SK-N-SH treated with all-trans-retinoic acid at 6 μM for 48 hours (cell line): ENCODE results near the gene SIK3.

Source experiments
- ATAC-seq: fragments of 200-7000 bp; cut with Tn5 transposase; 3 replicates; pipeline ENCODE4 v1.9.1; 2020; ENCODE audit warnings: mild to moderate bottlenecking, moderate library complexity
- ARNTL ChIP-seq: fragments of 450-650 bp; formaldehyde crosslinking; IDR thresholded peaks from 2 replicates; pipeline ENCODE4 v1.5.0; 2020; ENCODE audit warnings: low read depth, mild to moderate bottlenecking, moderate library complexity, borderline replicate concordance
- CREB5 ChIP-seq: fragments of 250-450 bp; sonication (Bioruptor Pico); IDR thresholded peaks from 2 replicates; pipeline ENCODE4 v1.5.1; 2020; ENCODE audit warnings: low read depth, mild to moderate bottlenecking, moderate library complexity
- CSDC2 ChIP-seq: fragments of 250-450 bp; sonication (Bioruptor Pico); IDR thresholded peaks from 2 replicates; pipeline ENCODE4 v1.5.0; 2020; ENCODE audit warnings: mild to moderate bottlenecking, moderate library complexity
- OSR1 ChIP-seq: fragments of 250-450 bp; sonication (Bioruptor Pico); IDR thresholded peaks from 2 replicates; pipeline ENCODE4 v1.8.0; 2022; ENCODE audit warnings: moderate library complexity, mild to moderate bottlenecking, inconsistent platforms
- POU6F1 ChIP-seq: fragments of 250-450 bp; sonication (Bioruptor Pico); IDR thresholded peaks from 2 replicates; pipeline ENCODE4 v1.8.0; 2021; ENCODE audit warnings: low read depth, mild to moderate bottlenecking, moderate library complexity, borderline replicate concordance
- PPARA ChIP-seq: fragments of 250-450 bp; sonication (Bioruptor Pico); IDR thresholded peaks from 2 replicates; pipeline ENCODE4 v1.5.0; 2020; ENCODE audit warnings: mild to moderate bottlenecking, borderline replicate concordance
- SNAI2 ChIP-seq: fragments of 250-450 bp; sonication (Bioruptor Pico); IDR thresholded peaks from 2 replicates; pipeline ENCODE4 v1.5.0; 2020; ENCODE audit warnings: mild to moderate bottlenecking, moderate library complexity
- TCF4 ChIP-seq: fragments of 250-450 bp; sonication (Bioruptor Pico); IDR thresholded peaks from 2 replicates; pipeline ENCODE4 v1.8.0; 2021; ENCODE audit warnings: mild to moderate bottlenecking, moderate library complexity, borderline replicate concordance
- TOX ChIP-seq: fragments of 250-450 bp; sonication (Bioruptor Pico); IDR thresholded peaks from 2 replicates; pipeline ENCODE4 v1.8.0; 2021; ENCODE audit warnings: mild to moderate bottlenecking, moderate library complexity, borderline replicate concordance
- TSHZ2 ChIP-seq: fragments of 250-450 bp; sonication (Bioruptor Pico); IDR thresholded peaks from 2 replicates; pipeline ENCODE4 v1.5.0; 2020; ENCODE audit warnings: mild to moderate bottlenecking, moderate library complexity
- ZC3H10 ChIP-seq: fragments of 250-450 bp; sonication (Bioruptor Pico); IDR thresholded peaks from 2 replicates; pipeline ENCODE4 v1.5.1; 2021; ENCODE audit warnings: mild to moderate bottlenecking, moderate library complexity
- ZFP3 ChIP-seq: fragments of 250-450 bp; sonication (Bioruptor Pico); IDR thresholded peaks from 2 replicates; pipeline ENCODE4 v1.5.0; 2020; ENCODE audit warnings: mild to moderate bottlenecking, moderate library complexity
- ZFP30 ChIP-seq: fragments of 450-650 bp; formaldehyde crosslinking; IDR thresholded peaks from 2 replicates; pipeline ENCODE4 v1.5.0; 2022; ENCODE audit warnings: mild to moderate bottlenecking, moderate library complexity
- ZNF565 ChIP-seq: fragments of 450-650 bp; formaldehyde crosslinking; conservative IDR thresholded peaks from 2 replicates; pipeline ENCODE4 v1.5.0; 2020; ENCODE audit warnings: low read depth, mild to moderate bottlenecking, moderate library complexity

Gene SIK3

GRCh38 chr11:116828632-116829524 is 269.4 kb downstream of the SIK3 start:
- peak; percentile 15; the same call in 2 of the 3 replicates for ATAC-seq
- TF ChIP-seq TOX: no peak

GRCh38 chr11:116827461-116827860 is 270.8 kb downstream of the SIK3 start:
- no peak for ATAC-seq
- TF ChIP-seq ZC3H10 (CRISPR knock-in tag): no peak
- TF ChIP-seq TCF4 (CRISPR knock-in tag): no peak
- TF ChIP-seq TSHZ2 (CRISPR knock-in tag): no peak
- no peak for TF ChIP-seq ZNF565 (CRISPR knock-in tag)
- no peak for TF ChIP-seq TOX
- no peak for TF ChIP-seq POU6F1 (CRISPR knock-in tag)
- TF ChIP-seq SNAI2 (CRISPR knock-in tag): no peak
- TF ChIP-seq ZFP3 (CRISPR knock-in tag): no peak
- TF ChIP-seq ZFP30 (CRISPR knock-in tag): no peak
- TF ChIP-seq PPARA (CRISPR knock-in tag): no peak
- TF ChIP-seq CSDC2 (CRISPR knock-in tag): no peak
- TF ChIP-seq ARNTL (CRISPR knock-in tag): no peak
- no peak for TF ChIP-seq OSR1 (CRISPR knock-in tag)

GRCh38 chr11:116826751-116827431 is 271.3 kb downstream of the SIK3 start:
- TF ChIP-seq POU6F1 (CRISPR knock-in tag): no peak
- TF ChIP-seq TSHZ2 (CRISPR knock-in tag): no peak
- no peak for ATAC-seq

GRCh38 chr11:116825854-116826750 is 272.1 kb downstream of the SIK3 start:
- ATAC-seq: no peak
- no peak for TF ChIP-seq ZFP3 (CRISPR knock-in tag)
- TF ChIP-seq OSR1 (CRISPR knock-in tag): no peak
- TF ChIP-seq TOX: no peak
- TF ChIP-seq CREB5 (CRISPR knock-in tag): no peak
- TF ChIP-seq TCF4 (CRISPR knock-in tag): no peak
- no peak for TF ChIP-seq POU6F1 (CRISPR knock-in tag)
- TF ChIP-seq TSHZ2 (CRISPR knock-in tag): no peak
- TF ChIP-seq ZNF565 (CRISPR knock-in tag): no peak
